H1 (cell line): ENCODE measurements around the gene COL21A1.

Experiments
- BCL11A ChIP-seq, 2 experiments: IDR thresholded peaks; one replicate each; pipeline ENCODE4 v1.6.1; 2011; ENCODE audit warnings: low read depth in 2 of 2, low read length in 2 of 2, mild to moderate bottlenecking in 2 of 2
- CHD2 ChIP-seq: IDR thresholded peaks from 2 replicates; pipeline ENCODE4 v1.6.1; 2012; ENCODE audit warnings: low read length, improper control_type of control experiment
- CREB1 ChIP-seq: IDR thresholded peaks from 2 replicates; pipeline ENCODE4 v1.6.1; 2012; ENCODE audit warnings: inconsistent platforms
- CTBP2 ChIP-seq: IDR thresholded peaks from 2 replicates; pipeline ENCODE4 v1.7.0; 2011; ENCODE audit warnings: borderline replicate concordance, mild to moderate bottlenecking, moderate library complexity, mixed read lengths, low read length; ENCODE audit not compliant: insufficient read depth, insufficient read length
- EP300 ChIP-seq, 2 experiments: IDR thresholded peaks; 1 replicate in 1 of 2; 2 replicates in 1 of 2; pipeline ENCODE4 v1.6.1; 2011 to 2012; ENCODE audit warnings: low read depth in 2 of 2, low read length in 2 of 2, mild to moderate bottlenecking in 2 of 2, borderline replicate concordance in 1 of 2, inconsistent platforms in 1 of 2, moderate library complexity in 1 of 2
- EZH2 ChIP-seq: fragments of 200-600 bp; sonication (generic); IDR thresholded peaks from 2 replicates; pipeline ENCODE4 v1.7.1; 2012; ENCODE audit warnings: low read depth, mild to moderate bottlenecking, moderate library complexity, low read length, inconsistent platforms; ENCODE audit not compliant: severe bottlenecking
- POLR2A ChIP-seq, 2 experiments: IDR thresholded peaks; 1 replicate in 1 of 2; 2 replicates in 1 of 2; pipeline ENCODE4 v1.6.1; 2011; ENCODE audit warnings: low read depth in 2 of 2, low read length in 2 of 2, mild to moderate bottlenecking in 2 of 2; ENCODE audit errors: control extremely low read depth in 1 of 2
- POLR2AphosphoS5 ChIP-seq: IDR thresholded peaks from 2 replicates; pipeline ENCODE4 v1.6.1; 2011; ENCODE audit warnings: low read depth, low read length
- RNF2 ChIP-seq: fragments of 200-900, 300-1000 bp; sonication (generic); IDR thresholded peaks from 2 replicates; pipeline ENCODE4 v1.7.1; 2016; ENCODE audit warnings: borderline replicate concordance, low read depth, mild to moderate bottlenecking, antibody characterized with exemption, low read length; ENCODE audit not compliant: poor library complexity, severe bottlenecking; ENCODE audit errors: missing control alignments
- RXRA ChIP-seq: IDR thresholded peaks from 2 replicates; pipeline ENCODE4 v1.6.1; 2011; ENCODE audit warnings: low read depth, mild to moderate bottlenecking, low read length, moderate library complexity; ENCODE audit not compliant: insufficient read depth
- TF ChIP-seq, protein P1 (sequence below), 3 experiments: IDR thresholded peaks; 1 replicate in 2 of 3; 2 replicates in 1 of 3; pipeline versions ENCODE4 v1.5.1 to v1.6.1; 2011; ENCODE audit warnings: low read length in 3 of 3, mild to moderate bottlenecking in 3 of 3, inconsistent platforms in 2 of 3, low read depth in 1 of 3, moderate library complexity in 1 of 3; ENCODE audit not compliant: insufficient read depth in 1 of 3; ENCODE audit errors: control extremely low read depth in 1 of 3

GRCh38 chr6:56282391-56282790, 35.0 kb upstream of the COL21A1 start:
- TF ChIP-seq, protein P1, sequence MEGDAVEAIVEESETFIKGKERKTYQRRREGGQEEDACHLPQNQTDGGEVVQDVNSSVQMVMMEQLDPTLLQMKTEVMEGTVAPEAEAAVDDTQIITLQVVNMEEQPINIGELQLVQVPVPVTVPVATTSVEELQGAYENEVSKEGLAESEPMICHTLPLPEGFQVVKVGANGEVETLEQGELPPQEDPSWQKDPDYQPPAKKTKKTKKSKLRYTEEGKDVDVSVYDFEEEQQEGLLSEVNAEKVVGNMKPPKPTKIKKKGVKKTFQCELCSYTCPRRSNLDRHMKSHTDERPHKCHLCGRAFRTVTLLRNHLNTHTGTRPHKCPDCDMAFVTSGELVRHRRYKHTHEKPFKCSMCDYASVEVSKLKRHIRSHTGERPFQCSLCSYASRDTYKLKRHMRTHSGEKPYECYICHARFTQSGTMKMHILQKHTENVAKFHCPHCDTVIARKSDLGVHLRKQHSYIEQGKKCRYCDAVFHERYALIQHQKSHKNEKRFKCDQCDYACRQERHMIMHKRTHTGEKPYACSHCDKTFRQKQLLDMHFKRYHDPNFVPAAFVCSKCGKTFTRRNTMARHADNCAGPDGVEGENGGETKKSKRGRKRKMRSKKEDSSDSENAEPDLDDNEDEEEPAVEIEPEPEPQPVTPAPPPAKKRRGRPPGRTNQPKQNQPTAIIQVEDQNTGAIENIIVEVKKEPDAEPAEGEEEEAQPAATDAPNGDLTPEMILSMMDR (IDR thresholded peaks at IDR 0.05; ENCODE audit: control extremely low read depth in 1 of 3, insufficient read depth in 1 of 3, low read depth in 1 of 3, low read length in 3 of 3) = no peak
- no peak for TF ChIP-seq CTBP2
- TF ChIP-seq EZH2 = no peak
- TF ChIP-seq BCL11A (IDR thresholded peaks at IDR 0.05; ENCODE audit: low read depth in 2 of 2, low read length in 2 of 2) = no peak
- no peak for TF ChIP-seq POLR2AphosphoS5
- TF ChIP-seq EP300 (IDR thresholded peaks at IDR 0.05; ENCODE audit: borderline replicate concordance in 1 of 2, low read depth in 2 of 2, low read length in 2 of 2) = no peak
- no peak for TF ChIP-seq CREB1
- no peak for TF ChIP-seq POLR2A (IDR thresholded peaks at IDR 0.05; ENCODE audit: control extremely low read depth in 1 of 2, low read depth in 2 of 2, low read length in 2 of 2)
- no peak for TF ChIP-seq CHD2
- no peak for TF ChIP-seq RNF2
- no peak for TF ChIP-seq RXRA
